HepG2 (cell line): ENCODE data around the gene PHF21B. TPM values are rescaled to one million over a fixed set of nuclear protein-coding genes. Genes with fewer than 3 reads are reported as not detected.
A peak's percentile ranks its signal among the peaks of the same experiment; 100 is the strongest.

Experiments
- ATAC-seq: fragments of 200-7000 bp; cut with Tn5 transposase; 3 replicates; pipeline ENCODE4 v1.9.1; 2020; ENCODE audit warnings: mild to moderate bottlenecking, moderate library complexity
- BruUV-seq: library from RNA; stranded (reverse); fragments of 400-500 nt; replicated peaks from 2 replicates; lab custom pipeline; 2021; lab: Mats Ljungman, UMichigan
- CTCF ChIA-PET: fragments of 300-600 bp; formaldehyde crosslinking; extraction: SDS; loops from one replicate; lab custom pipeline; 2021; ENCODE audit warnings: low total read pairs, inconsistent platforms, low intra/inter-chr PET ratio; lab: Yijun Ruan, JAX
- POLR2A ChIA-PET: fragments of 350-600 bp; sonication (Branson Sonifier 250); formaldehyde crosslinking; loops from one replicate; lab custom pipeline; 2020; ENCODE audit warnings: antibody characterized with exemption, inconsistent platforms; lab: Yijun Ruan, JAX
- DNase-seq: peaks from one replicate; pipeline ENCODE4 v3.0.0-alpha.2; 2015; ENCODE audit warnings: low spot score
- FAIRE-seq: peaks from 3 replicates; lab custom pipeline; 2011; peaks lifted over from hg19 to GRCh38; lab: Jason Lieb, UNC
- H2AFZ ChIP-seq: one replicate; pipeline ENCODE4 v1.6.1; 2011; ENCODE audit warnings: low read length, inconsistent platforms
- H3K27ac ChIP-seq: fragments of 300-600 bp; 3 replicates; pipeline ENCODE4 v1.8.0; 2011; ENCODE audit warnings: mixed run types, mild to moderate bottlenecking, mixed read lengths, low read length, inconsistent platforms; ENCODE audit not compliant: insufficient read depth; ENCODE audit errors: extremely low read length
- H3K27me3 ChIP-seq, 2 experiments: fragments of 200-600 bp in 1 of 2; 2 replicates in 1 of 2; 3 replicates in 1 of 2; pipeline versions ENCODE4 v1.6.0 to v1.8.0; 2011; ENCODE audit warnings: low read length in 2 of 2, mild to moderate bottlenecking in 2 of 2, moderate library complexity in 2 of 2, inconsistent platforms in 1 of 2; ENCODE audit not compliant: insufficient read depth in 2 of 2, control insufficient read depth in 1 of 2
- H3K36me3 ChIP-seq, 2 experiments: fragments of 200-600 bp in 1 of 2; replicated peaks in 1 of 2; 2 replicates in 1 of 2; 3 replicates in 1 of 2; pipeline versions ENCODE4 v1.5.1 to v1.8.0; 2011; ENCODE audit warnings: low read length in 2 of 2, inconsistent platforms in 1 of 2; ENCODE audit not compliant: insufficient read depth in 2 of 2, control insufficient read depth in 1 of 2
- H3K4me1 ChIP-seq: 2 replicates; pipeline ENCODE4 v1.5.1; 2012; ENCODE audit warnings: low read length, inconsistent platforms; ENCODE audit not compliant: insufficient read depth
- H3K4me2 ChIP-seq: 2 replicates; pipeline ENCODE4 v1.6.0; 2011; ENCODE audit warnings: low read depth, low read length, inconsistent platforms
- H3K4me3 ChIP-seq, 3 experiments: fragments of 200-600 bp in 1 of 3; sonication (generic), shearing (Covaris generic) in 1 of 3; replicated peaks in 1 of 3; 2 replicates each; pipeline ENCODE4 v1.5.1; 2011 to 2016; ENCODE audit warnings: low read length in 3 of 3, inconsistent platforms in 2 of 3, low read depth in 2 of 3, mild to moderate bottlenecking in 2 of 3, control low read depth in 1 of 3, mixed read lengths in 1 of 3; ENCODE audit not compliant: insufficient read depth in 1 of 3
- H3K79me2 ChIP-seq: one replicate; pipeline ENCODE4 v1.6.1; 2011; ENCODE audit warnings: low read length, inconsistent platforms; ENCODE audit not compliant: insufficient read depth
- H3K9ac ChIP-seq: 2 replicates; pipeline ENCODE4 v1.6.0; 2011; ENCODE audit warnings: mild to moderate bottlenecking, low read depth, low read length, inconsistent platforms; ENCODE audit not compliant: insufficient read depth
- H3K9me3 ChIP-seq: 2 replicates; pipeline ENCODE4 v1.5.1; 2012; ENCODE audit warnings: mild to moderate bottlenecking, low read length
- H4K20me1 ChIP-seq: 2 replicates; pipeline ENCODE4 v1.6.0; 2011; ENCODE audit warnings: inconsistent platforms, mild to moderate bottlenecking, low read length, moderate library complexity; ENCODE audit not compliant: insufficient read depth
- EZH2 ChIP-seq: conservative IDR thresholded peaks from 2 replicates; pipeline ENCODE4 v1.6.1; 2012; ENCODE audit warnings: mild to moderate bottlenecking, low read depth, low read length, moderate library complexity
- POLR2A ChIP-seq, 2 experiments: IDR thresholded peaks; 2 replicates each; pipeline ENCODE4 v1.6.1; 2011; ENCODE audit warnings: low read depth in 2 of 2, low read length in 2 of 2, mild to moderate bottlenecking in 1 of 2, moderate library complexity in 1 of 2; ENCODE audit not compliant: insufficient read depth in 1 of 2
- TCF7 ChIP-seq: sonication (generic); IDR thresholded peaks from 2 replicates; pipeline ENCODE4 v1.6.1; 2016; ENCODE audit warnings: antibody characterized with exemption, low read depth
- ZBTB10 ChIP-seq: sonication (generic); formaldehyde crosslinking; IDR thresholded peaks from 2 replicates; pipeline ENCODE4 v1.4.0; 2020; ENCODE audit warnings: missing genetic modification reagents, borderline replicate concordance
- ZNF382 ChIP-seq: sonication (generic); formaldehyde crosslinking; IDR thresholded peaks from 2 replicates; pipeline ENCODE4 v1.5.0; 2020; ENCODE audit warnings: missing genetic modification reagents, mild to moderate bottlenecking, borderline replicate concordance
- WGBS: methylation state at CpG from one replicate; pipeline ENCODE4 v1.1.6; 2017; ENCODE audit warnings: low lambda C conversion rate; 5-methylcytosine and 5-hydroxymethylcytosine counted together
- in situ Hi-C: cut with HindIII; loops from 2 replicates; pipeline ENCODE4 v1.10.0; 2017; ENCODE audit warnings: low pct_unique_long_range_greater_than_20kb; ENCODE audit not compliant: extremely low pct_ligation_motif_present
- intact Hi-C: fragments of 100-400 bp; cut with micrococcal nuclease; formaldehyde crosslinking; loops from one replicate; pipeline ENCODE4 v1.10.0; 2022; ENCODE audit not compliant: unreplicated experiment
- polyA plus RNA-seq, 8 experiments: library from polyadenylated mRNA; depleted of rRNA in 3 of 8; stranded (reverse) in 7 of 8; unstranded in 1 of 8; fragments of >200 nt; fragmentation: Illumina TruSeq in 4 of 8; extraction: Trizol in 4 of 8; gene quantifications; 2 replicates each; pipeline versions ENCODE4 v1.2.1 to v1.2.3, GENCODE V29; 2011 to 2016; ENCODE audit warnings: low read depth in 4 of 8, missing spikeins in 1 of 8, mixed read lengths in 1 of 8; ENCODE audit not compliant: insufficient read depth in 1 of 8
- total RNA-seq, 5 experiments: library from RNA; depleted of rRNA; stranded (reverse); fragments of >200 nt; fragmentation: Illumina TruSeq; extraction: Trizol; gene quantifications; 2 replicates each; pipeline ENCODE4 v1.2.3, GENCODE V29; 2016; ENCODE audit warnings: low read depth in 1 of 5
- TF ChIP-seq, protein P1 (sequence below): IDR thresholded peaks from 2 replicates; pipeline ENCODE4 v1.6.1; 2018; ENCODE audit warnings: missing genetic modification reagents, mild to moderate bottlenecking, missing compliant biosample characterization

PHF21B gene
- total and polyA plus RNA-seq, 2 of the 13 experiments (the other 11 are each of a cell fraction or from before 2014, with no cell fraction given) = not detected

GRCh38 chr22:45006964-45007390 lies 2.8 kb downstream of the PHF21B start (continued):
- TF ChIP-seq, protein P1, sequence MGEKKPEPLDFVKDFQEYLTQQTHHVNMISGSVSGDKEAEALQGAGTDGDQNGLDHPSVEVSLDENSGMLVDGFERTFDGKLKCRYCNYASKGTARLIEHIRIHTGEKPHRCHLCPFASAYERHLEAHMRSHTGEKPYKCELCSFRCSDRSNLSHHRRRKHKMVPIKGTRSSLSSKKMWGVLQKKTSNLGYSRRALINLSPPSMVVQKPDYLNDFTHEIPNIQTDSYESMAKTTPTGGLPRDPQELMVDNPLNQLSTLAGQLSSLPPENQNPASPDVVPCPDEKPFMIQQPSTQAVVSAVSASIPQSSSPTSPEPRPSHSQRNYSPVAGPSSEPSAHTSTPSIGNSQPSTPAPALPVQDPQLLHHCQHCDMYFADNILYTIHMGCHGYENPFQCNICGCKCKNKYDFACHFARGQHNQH = no peak
- TF ChIP-seq ZBTB10 = no peak
- TF ChIP-seq ZNF382 (CRISPR knock-in tag) = no peak
- TF ChIP-seq, all 625 proteins: peak for 0

DNA sequence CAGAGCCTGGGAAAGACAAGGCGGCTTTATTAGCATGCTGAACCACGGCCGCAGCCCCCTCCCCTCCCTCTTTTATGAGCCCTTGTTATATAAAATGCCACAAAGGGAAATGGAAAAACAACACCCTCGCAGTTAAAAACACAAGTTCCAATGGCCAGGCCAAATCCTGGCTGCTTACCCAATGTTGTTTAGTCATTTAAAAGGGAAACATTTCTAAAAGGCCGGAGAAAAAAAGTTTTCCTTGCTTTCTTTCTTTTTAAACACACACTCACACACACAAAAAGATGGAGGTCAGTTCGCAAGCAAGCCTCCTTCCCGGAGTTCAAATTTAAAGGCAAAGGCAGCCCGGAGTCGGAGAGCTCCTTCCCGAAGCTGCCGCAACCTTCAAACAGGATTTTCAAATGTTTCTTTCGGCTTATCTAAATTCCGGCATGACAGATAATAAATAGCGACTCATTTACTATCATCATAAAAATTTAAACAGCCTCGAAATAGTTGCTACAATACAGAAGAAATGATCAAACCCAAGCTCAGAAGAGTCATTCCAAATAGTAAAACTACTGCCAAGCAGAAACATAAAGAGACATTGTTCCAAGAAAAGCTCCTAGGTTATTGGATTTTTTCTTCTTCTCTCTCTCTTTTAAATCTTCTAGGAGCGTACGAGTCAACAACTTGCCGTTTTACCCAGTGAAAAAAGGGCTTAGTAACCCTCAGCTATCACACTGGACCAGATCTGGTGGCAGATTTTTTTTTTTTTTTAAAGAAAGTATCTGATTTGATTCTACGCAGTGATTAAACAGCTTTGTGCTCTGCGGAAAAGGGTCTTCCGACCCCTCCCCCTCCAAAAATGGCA lies 3.5 kb downstream of the PHF21B start:
- Histone ChIP-seq H3K4me3 (no peak overlapping the region), H2AFZ (no peak overlapping the region), H3K9ac (no peak overlapping the region), H3K36me3 (no peaks in the 10 kb centered on the region), H3K4me2 (no peak overlapping the region), H3K27ac (no peak overlapping the region), H3K9me3 (no peaks in the 10 kb centered on the region), H3K79me2 (no peaks in the 10 kb centered on the region), H4K20me1 (no peaks in the 10 kb centered on the region), H3K27me3 (peaks cover 4 to 55% of the 10 kb centered on the region in 2 experiments), H3K4me1 (no peaks in the 10 kb centered on the region)
- intact Hi-C loops = no loop called here
- in situ Hi-C loops = no loop called here
- FAIRE-seq (no peak), ATAC-seq (no peak), DNase-seq (no peak)
- WGBS = 45% methylated on average over 21 of the region's 21 CpGs
- BruUV-seq = no TSS peak
- TF ChIP-seq TCF7 (no peak), EZH2 (peak; percentile 86), POLR2A (IDR thresholded peaks at IDR 0.05; ENCODE audit: insufficient read depth in 1 of 2, low read depth in 2 of 2, low read length in 2 of 2) (no peak)
- POLR2A ChIA-PET = no interaction called here
- CTCF ChIA-PET = no interaction called here
